Sigmoid colon (tissue), 7 donors: Measurements from ENCODE around the gene FILIP1. TPM values are rescaled to one million over a fixed set of nuclear protein-coding genes. Genes with fewer than 3 reads are reported as not detected.

Source experiments
- DNase-seq: peaks from one replicate; pipeline ENCODE4 v3.0.0-alpha.2; 2019
- H3K27ac ChIP-seq, 4 donors: fragments of 200-600 bp; sonication (generic); one replicate each; pipeline ENCODE4 v1.5.1; 2016 to 2019; ENCODE audit warnings: mild to moderate bottlenecking in 1 of 4
- H3K27me3 ChIP-seq, 3 donors: fragments of 200-600 bp; sonication (generic); one replicate each; pipeline ENCODE4 v1.5.1; 2019; ENCODE audit warnings: mild to moderate bottlenecking in 1 of 3
- H3K36me3 ChIP-seq, 4 donors: fragments of 200-600 bp; sonication (generic); one replicate each; pipeline ENCODE4 v1.5.1; 2016 to 2019
- H3K4me1 ChIP-seq, 4 donors: fragments of 200-600 bp; sonication (generic); one replicate each; pipeline ENCODE4 v1.5.1; 2017 to 2019
- H3K4me3 ChIP-seq, 4 donors: fragments of 200-600 bp; sonication (generic); one replicate each; pipeline ENCODE4 v1.5.1; 2017 to 2019; ENCODE audit warnings: mild to moderate bottlenecking in 2 of 4, moderate library complexity in 1 of 4
- H3K9me3 ChIP-seq, 4 donors: fragments of 200-600 bp in 3 of 4; sonication (generic) in 3 of 4; one replicate each; pipeline versions ENCODE4 v1.5.1 to v1.6.1; 2013 to 2019
- EP300 ChIP-seq, 4 donors: sonication (generic); formaldehyde crosslinking; IDR thresholded peaks; one replicate each; pipeline ENCODE4 v1.6.1; 2017; ENCODE audit warnings: antibody characterized with exemption in 4 of 4
- POLR2A ChIP-seq, 2 donors: fragments of 450-650 bp; IDR thresholded peaks; one replicate each; pipeline ENCODE4 v1.6.1; 2016; ENCODE audit warnings: antibody characterized with exemption in 2 of 2, mild to moderate bottlenecking in 2 of 2, moderate library complexity in 2 of 2
- POLR2AphosphoS5 ChIP-seq, 4 donors: sonication (generic); formaldehyde crosslinking; IDR thresholded peaks; one replicate each; pipeline ENCODE4 v1.6.1; 2017; ENCODE audit warnings: antibody characterized with exemption in 4 of 4
- WGBS, 2 donors: extraction: QIAGEN DNeasy Blood & Tissue Kit; methylation state at CpG; one replicate each; pipeline ENCODE4 v1.1.7; 2013; 5-methylcytosine and 5-hydroxymethylcytosine counted together
- intact Hi-C: fragments of 100-400 bp; cut with DNase I; formaldehyde crosslinking; loops from one replicate; pipeline ENCODE4 v1.15.1; 2023
- polyA plus RNA-seq, 3 donors: library from polyadenylated mRNA; stranded (reverse); fragments of 200-250 nt; gene quantifications; one replicate each; pipeline ENCODE4 v1.2.3, GENCODE V29; 2013
- total RNA-seq, 4 donors: library from RNA; depleted of rRNA; stranded (reverse); fragments of >200 nt; gene quantifications; one replicate each; pipeline ENCODE4 v1.1.0, GENCODE V29; 2016
- TF ChIP-seq, protein P1 (sequence below), 4 experiments: fragments of 450-650 bp in 3 of 4; fragments of 200-600 bp in 1 of 4; IDR thresholded peaks; one replicate each; pipeline ENCODE4 v1.5.1; 2016 to 2019; ENCODE audit warnings: antibody characterized with exemption in 4 of 4, mild to moderate bottlenecking in 3 of 4, moderate library complexity in 2 of 4
- donor health status: healthy with polysubstance abuse.
- donor health status: Bipolar disorder and iron deficiency.
- donor health status: healthy.

FILIP1 gene
- total and polyA plus RNA-seq, 7 donors = 0.46 to 72.8 (median 47.1) TPM

DNA sequence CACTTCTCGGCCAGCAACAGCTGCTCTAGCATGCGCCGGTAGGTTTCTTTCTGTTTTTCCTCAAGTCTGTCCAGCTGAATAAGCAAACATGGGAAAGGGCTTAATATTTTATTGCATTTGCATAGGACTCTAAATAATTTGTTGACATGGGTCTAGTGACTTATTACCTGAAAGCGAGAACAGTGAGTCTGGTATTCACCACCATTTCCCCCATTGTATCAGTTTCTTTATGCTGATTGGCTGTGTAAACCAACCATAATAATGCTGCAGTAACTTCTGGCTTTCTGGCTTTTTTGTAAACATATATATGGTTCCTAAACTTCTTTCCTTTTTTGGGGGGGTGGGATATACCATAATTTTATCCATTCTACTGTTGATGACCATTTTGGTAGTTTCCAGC, 140.0 kb downstream of the FILIP1 start:
- H3K27me3 ChIP-seq = no peaks in the 10 kb centered on the region
- 90 to 95% methylated on average over 4 of the region's 4 CpGs for WGBS, 2 donors
- H3K27ac ChIP-seq = peak overlapping the region in 2 of 4 donors; percentile 34 to 38
- no peak for DNase-seq
- peak overlapping the region in 1 of 4 donors; percentile 2 for H3K4me3 ChIP-seq
- TF ChIP-seq POLR2AphosphoS5 (IDR thresholded peaks at IDR 0.05) (peak in 1 of 4 donors; percentile 15), POLR2A (IDR thresholded peaks at IDR 0.05) (no peak), EP300 (IDR thresholded peaks at IDR 0.05) (no peak)
- TF ChIP-seq, protein P1, sequence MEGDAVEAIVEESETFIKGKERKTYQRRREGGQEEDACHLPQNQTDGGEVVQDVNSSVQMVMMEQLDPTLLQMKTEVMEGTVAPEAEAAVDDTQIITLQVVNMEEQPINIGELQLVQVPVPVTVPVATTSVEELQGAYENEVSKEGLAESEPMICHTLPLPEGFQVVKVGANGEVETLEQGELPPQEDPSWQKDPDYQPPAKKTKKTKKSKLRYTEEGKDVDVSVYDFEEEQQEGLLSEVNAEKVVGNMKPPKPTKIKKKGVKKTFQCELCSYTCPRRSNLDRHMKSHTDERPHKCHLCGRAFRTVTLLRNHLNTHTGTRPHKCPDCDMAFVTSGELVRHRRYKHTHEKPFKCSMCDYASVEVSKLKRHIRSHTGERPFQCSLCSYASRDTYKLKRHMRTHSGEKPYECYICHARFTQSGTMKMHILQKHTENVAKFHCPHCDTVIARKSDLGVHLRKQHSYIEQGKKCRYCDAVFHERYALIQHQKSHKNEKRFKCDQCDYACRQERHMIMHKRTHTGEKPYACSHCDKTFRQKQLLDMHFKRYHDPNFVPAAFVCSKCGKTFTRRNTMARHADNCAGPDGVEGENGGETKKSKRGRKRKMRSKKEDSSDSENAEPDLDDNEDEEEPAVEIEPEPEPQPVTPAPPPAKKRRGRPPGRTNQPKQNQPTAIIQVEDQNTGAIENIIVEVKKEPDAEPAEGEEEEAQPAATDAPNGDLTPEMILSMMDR (IDR thresholded peaks at IDR 0.05) = no peak
- intact Hi-C loops = no loop called here
- no peaks in the 10 kb centered on the region for H3K9me3 ChIP-seq
- peaks cover 0 to 32% (median 18%) of the 10 kb centered on the region in 4 donors for H3K4me1 ChIP-seq
- peaks cover 0 to 9% (median 2%) of the 10 kb centered on the region in 4 donors for H3K36me3 ChIP-seq

DNA sequence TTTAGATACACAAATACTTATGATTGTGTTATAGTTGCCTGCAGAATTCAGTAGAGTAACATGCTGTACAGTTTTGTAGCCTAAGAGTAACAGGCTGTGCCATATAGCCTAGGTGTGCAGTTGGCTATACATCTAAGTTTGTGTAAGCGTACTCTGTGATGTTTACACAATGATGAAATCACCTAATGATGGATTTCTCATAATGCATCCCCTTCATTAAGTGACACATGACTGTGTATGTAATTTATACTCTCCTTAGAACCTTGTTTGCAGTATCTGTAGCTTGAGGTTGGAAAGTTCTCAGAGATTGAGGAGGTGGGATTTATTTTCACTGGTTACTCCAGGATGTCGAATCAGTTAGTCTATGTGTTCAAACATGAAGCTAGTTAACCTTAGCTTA, 142.0 kb downstream of the FILIP1 start:
- no peak for TF ChIP-seq EP300 (IDR thresholded peaks at IDR 0.05)
- TF ChIP-seq POLR2A (IDR thresholded peaks at IDR 0.05) = no peak
- TF ChIP-seq, protein P1 (IDR thresholded peaks at IDR 0.05) = no peak
- TF ChIP-seq POLR2AphosphoS5 (IDR thresholded peaks at IDR 0.05) = no peak
- no peak for DNase-seq
- H3K27me3 ChIP-seq = no peaks in the 10 kb centered on the region
- intact Hi-C loops = no loop called here
- H3K27ac ChIP-seq = peak overlapping the region in 2 of 4 donors; percentile 33 to 84
- H3K4me1 ChIP-seq = peaks cover 0 to 41% (median 28%) of the 10 kb centered on the region in 4 donors
- no peak overlapping the region for H3K4me3 ChIP-seq
- 48 to 78% methylated on average over 2 of the region's 2 CpGs for WGBS, 2 donors
- H3K9me3 ChIP-seq = no peaks in the 10 kb centered on the region
- peaks cover 0 to 9% (median 0%) of the 10 kb centered on the region in 4 donors for H3K36me3 ChIP-seq

DNA sequence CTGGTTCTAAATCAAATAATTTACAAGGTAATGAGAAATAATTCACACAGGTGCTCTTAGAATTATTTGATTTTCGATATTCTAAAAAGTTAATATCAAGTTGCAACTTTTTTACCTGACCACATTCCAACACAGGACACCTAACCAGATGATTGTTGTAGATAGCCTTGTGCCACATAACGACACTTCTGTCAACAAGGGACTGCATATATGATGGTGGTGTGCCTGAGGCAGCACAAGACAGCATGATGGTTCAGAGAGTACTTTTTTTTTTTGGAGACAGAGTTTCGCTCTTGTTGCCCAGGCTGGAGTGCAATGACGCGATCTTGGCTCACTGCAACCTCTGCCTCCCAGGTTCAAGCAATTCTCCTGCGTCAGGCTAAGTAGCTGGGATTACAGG, 142.8 kb downstream of the FILIP1 start:
- Histone ChIP-seq H3K36me3 (peaks cover 0 to 9% (median 0%) of the 10 kb centered on the region in 4 donors), H3K27me3 (no peaks in the 10 kb centered on the region), H3K27ac (peak overlapping the region in 2 of 4 donors; percentile 75 to 84), H3K4me3 (no peak overlapping the region), H3K9me3 (no peaks in the 10 kb centered on the region), H3K4me1 (peaks cover 0 to 41% (median 28%) of the 10 kb centered on the region in 4 donors)
- no peak for DNase-seq
- intact Hi-C loops = no loop called here
- 88 to 92% methylated on average over 6 of the region's 6 CpGs for WGBS, 2 donors
- TF ChIP-seq, protein P1 (IDR thresholded peaks at IDR 0.05) = no peak
- no peak for TF ChIP-seq POLR2AphosphoS5 (IDR thresholded peaks at IDR 0.05)
- no peak for TF ChIP-seq EP300 (IDR thresholded peaks at IDR 0.05)
- TF ChIP-seq POLR2A (IDR thresholded peaks at IDR 0.05) = no peak

DNA sequence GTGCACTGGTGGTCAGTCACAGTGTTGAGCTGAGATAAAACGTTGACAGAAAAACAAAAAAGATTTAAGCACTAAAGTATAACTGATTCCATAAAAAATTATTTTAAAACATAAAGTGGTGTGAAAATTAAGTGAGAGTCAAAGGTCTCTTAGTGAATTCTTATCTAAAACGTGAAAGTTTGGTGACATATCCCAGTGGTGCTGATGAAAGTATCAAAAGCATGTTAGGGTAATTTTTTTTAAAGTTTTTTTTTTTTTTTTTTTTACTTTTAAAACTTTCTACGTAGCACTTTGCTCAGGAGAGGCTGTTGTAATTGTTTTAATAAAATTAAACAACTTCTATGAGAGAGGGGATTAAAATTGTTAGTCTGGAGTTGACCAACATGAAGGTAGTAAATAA, 143.4 kb downstream of the FILIP1 start:
- intact Hi-C loops = no loop called here
- no peaks in the 10 kb centered on the region for H3K27me3 ChIP-seq
- 42 to 53% methylated on average over 3 of the region's 3 CpGs for WGBS, 2 donors

More for the DNA sequence above, 143.4 kb downstream of the FILIP1 start:
- DNase-seq = no peak
- TF ChIP-seq EP300 (IDR thresholded peaks at IDR 0.05) = no peak
- TF ChIP-seq, protein P1 (IDR thresholded peaks at IDR 0.05) = no peak
- TF ChIP-seq POLR2A (IDR thresholded peaks at IDR 0.05) = no peak
- TF ChIP-seq POLR2AphosphoS5 (IDR thresholded peaks at IDR 0.05) = no peak
- Histone ChIP-seq H3K9me3 (no peaks in the 10 kb centered on the region), H3K4me3 (peak overlapping the region in 2 of 4 donors; percentile 32 to 41), H3K27ac (peak overlapping the region; percentile 49 to 84 (median 74)), H3K36me3 (peaks cover 0 to 9% (median 0%) of the 10 kb centered on the region in 4 donors), H3K4me1 (peaks cover 0 to 41% (median 28%) of the 10 kb centered on the region in 4 donors)
